ENCODE measurements around the gene MOCS1. TPM values are rescaled to one million over a fixed set of nuclear protein-coding genes. Genes with fewer than 3 reads are reported as not detected.

Gene MOCS1
- total and polyA plus RNA-seq, 8 donors: 6.9 to 13.8 (median 8.4) TPM

- intact Hi-C loops (cut with DNase I): no loop called here
- Histone ChIP-seq H3K36me3 (peaks cover 0 to 6% (median 0%) of the 10 kb centered on the region in 3 donors), H3K27me3 (no peaks in the 10 kb centered on the region), H3K4me3 (no peak overlapping the region), H3K27ac (peak overlapping the region in 2 of 4 donors; percentile 45 to 78), H3K4me1 (peaks cover 0 to 30% (median 8%) of the 10 kb centered on the region in 3 donors), H3K9me3 (no peaks in the 10 kb centered on the region)
- TF ChIP-seq CTCF (IDR thresholded peaks at IDR 0.05): no peak
- peak; percentile 37 to 95 (median 85) for DNase-seq
- ATAC-seq: peak; percentile 63 to 94 (median 88)
- WGBS, 2 donors: 36 to 58% methylated on average over 5 of the region's 5 CpGs
- no peak for FAIRE-seq
Observed at GRCh38 chr6:39923394-39923793, 10.9 kb downstream of the MOCS1 start.

GRCh38 chr6:39922821-39923220 is 11.4 kb downstream of the MOCS1 start:
- H3K9me3 ChIP-seq: no peaks in the 10 kb centered on the region
- WGBS, 2 donors: 89 to 93% methylated on average over 5 of the region's 5 CpGs
- DNase-seq (no peak), ATAC-seq (no peak), FAIRE-seq (no peak)
- no peak for TF ChIP-seq CTCF (IDR thresholded peaks at IDR 0.05)
- H3K4me1 ChIP-seq: peaks cover 5 to 36% (median 11%) of the 10 kb centered on the region in 3 donors
- H3K27ac ChIP-seq: peak overlapping the region in 2 of 4 donors; percentile 45 to 78
- H3K4me3 ChIP-seq: no peak overlapping the region
- peaks cover 0 to 6% (median 0%) of the 10 kb centered on the region in 3 donors for H3K36me3 ChIP-seq
- H3K27me3 ChIP-seq: no peaks in the 10 kb centered on the region
- intact Hi-C loops (cut with DNase I): no loop called here

GRCh38 chr6:39920157-39920556 is 14.1 kb downstream of the MOCS1 start:
- Histone ChIP-seq H3K27me3 (no peaks in the 10 kb centered on the region), H3K9me3 (no peaks in the 10 kb centered on the region), H3K4me3 (no peak overlapping the region), H3K27ac (peak overlapping the region in 2 of 4 donors; percentile 33 to 55), H3K4me1 (peaks cover 7 to 39% (median 14%) of the 10 kb centered on the region in 3 donors), H3K36me3 (peaks cover 0 to 15% (median 4%) of the 10 kb centered on the region in 3 donors)
- intact Hi-C loops (cut with DNase I): no loop called here
- WGBS, 2 donors: 18 to 28% methylated on average over 3 of the region's 3 CpGs
- no peak for TF ChIP-seq CTCF (IDR thresholded peaks at IDR 0.05)
- FAIRE-seq: no peak
- peak; percentile 53 to 73 (median 62) for ATAC-seq
- DNase-seq: no peak

- TF ChIP-seq CTCF (IDR thresholded peaks at IDR 0.05): no peak
- DNase-seq: no peak
- 92 to 96% methylated on average over 5 of the region's 5 CpGs for whole genome bisulfite sequencing, 2 donors
- Histone ChIP-seq H3K9me3 (no peaks in the 10 kb centered on the region), H3K27me3 (no peaks in the 10 kb centered on the region), H3K4me1 (peaks cover 7 to 31% (median 12%) of the 10 kb centered on the region in 3 donors), H3K27ac (no peak overlapping the region), H3K36me3 (peaks cover 0 to 23% (median 6%) of the 10 kb centered on the region in 3 donors), H3K4me3 (no peak overlapping the region)
- intact Hi-C loops (cut with DNase I): no loop called here
- ATAC-seq: no peak
- no peak for FAIRE-seq
Observed at GRCh38 chr6:39918831-39919230, 15.4 kb downstream of the MOCS1 start.

- Histone ChIP-seq H3K27ac (no peak overlapping the region), H3K4me3 (no peak overlapping the region), H3K4me1 (peaks cover 7 to 27% (median 9%) of the 10 kb centered on the region in 3 donors), H3K9me3 (no peaks in the 10 kb centered on the region), H3K27me3 (no peaks in the 10 kb centered on the region), H3K36me3 (peaks cover 0 to 26% (median 6%) of the 10 kb centered on the region in 3 donors)
- FAIRE-seq (no peak), DNase-seq (no peak), ATAC-seq (peak in 1 of 4 donors; percentile 52)
- no peak for TF ChIP-seq CTCF (IDR thresholded peaks at IDR 0.05)
- WGBS, 2 donors: 42 to 51% methylated on average over 3 of the region's 3 CpGs
- intact Hi-C loops (cut with DNase I): no loop called here
Observed at GRCh38 chr6:39917981-39918380, 16.3 kb downstream of the MOCS1 start.

Measured in pancreas (tissue), 10 donors.